OCI-LY7 (cell line): Measurements from ENCODE around the gene IFNA7. TPM values are rescaled to one million over a fixed set of nuclear protein-coding genes. Genes with fewer than 3 reads are reported as not detected.

ENCODE experiments used
- BruUV-seq: library from RNA; stranded (reverse); fragments of 400-500 nt; replicated peaks from 2 replicates; lab custom pipeline; 2021; lab: Mats Ljungman, UMichigan
- CTCF ChIA-PET: fragments of 300-600 bp; sonication (Branson Sonifier 250); formaldehyde crosslinking; loops from one replicate; lab custom pipeline; 2022; ENCODE audit warnings: antibody characterized with exemption; ENCODE audit not compliant: unreplicated experiment; lab: Charles Lee
- POLR2A ChIA-PET: fragments of 300-600 bp; sonication (Branson Sonifier 250); formaldehyde crosslinking; loops from one replicate; lab custom pipeline; 2022; ENCODE audit warnings: antibody characterized with exemption; lab: Charles Lee
- DNase-seq: peaks from one replicate; pipeline ENCODE4 v3.0.0-alpha.2; 2015; ENCODE audit warnings: low spot score
- H2AFZ ChIP-seq: fragments of 200-600 bp; sonication (generic), shearing (Covaris generic); 2 replicates; pipeline ENCODE4 v1.6.1; 2014; ENCODE audit warnings: mild to moderate bottlenecking, antibody characterized with exemption, low read length, moderate library complexity
- H3K27ac ChIP-seq: fragments of 200-600 bp; sonication (generic); 2 replicates; pipeline ENCODE4 v1.5.1; 2014; ENCODE audit warnings: mixed run types, low read depth, mild to moderate bottlenecking, moderate library complexity, low read length, inconsistent platforms; ENCODE audit not compliant: poor library complexity, severe bottlenecking
- H3K36me3 ChIP-seq: fragments of 200-600 bp; sonication (generic); 2 replicates; pipeline ENCODE4 v1.6.1; 2014; ENCODE audit warnings: mild to moderate bottlenecking, antibody characterized with exemption, low read length, moderate library complexity, mixed read lengths; ENCODE audit not compliant: insufficient read depth
- H3K4me1 ChIP-seq: fragments of 200-600 bp; sonication (generic); 2 replicates; pipeline ENCODE4 v1.5.1; 2014; ENCODE audit warnings: mild to moderate bottlenecking, low read length; ENCODE audit not compliant: insufficient read depth, poor library complexity, severe bottlenecking
- H3K4me2 ChIP-seq: fragments of 200-600 bp; sonication (generic); 2 replicates; pipeline ENCODE4 v1.6.1; 2014; ENCODE audit warnings: mild to moderate bottlenecking, low read length
- H3K4me3 ChIP-seq: fragments of 200-600 bp; sonication (generic); 2 replicates; pipeline ENCODE4 v1.5.1; 2014; ENCODE audit warnings: mild to moderate bottlenecking, low read depth, low read length; ENCODE audit not compliant: poor library complexity, severe bottlenecking
- H3K79me2 ChIP-seq: fragments of 200-600 bp; sonication (generic); 2 replicates; pipeline ENCODE4 v1.6.1; 2016; ENCODE audit warnings: low read depth, mild to moderate bottlenecking, low read length, moderate library complexity, mixed read lengths; ENCODE audit not compliant: insufficient read depth
- H3K9me2 ChIP-seq: fragments of 200-600 bp; sonication (generic); 2 replicates; pipeline ENCODE4 v1.6.1; 2016; ENCODE audit warnings: mild to moderate bottlenecking, low read length, mixed read lengths; ENCODE audit not compliant: insufficient read depth
- H3K9me3 ChIP-seq: fragments of 200-600 bp; sonication (generic); 2 replicates; pipeline ENCODE4 v1.6.1; 2014; ENCODE audit warnings: mild to moderate bottlenecking, mixed run types, low read length, mixed read lengths
- H4K20me1 ChIP-seq: fragments of 200-600 bp; sonication (generic); 2 replicates; pipeline ENCODE4 v1.6.1; 2014; ENCODE audit warnings: mild to moderate bottlenecking, antibody characterized with exemption, low read length, moderate library complexity, mixed read lengths; ENCODE audit not compliant: insufficient read depth
- EZH2phosphoT487 ChIP-seq: fragments of 200-600 bp; sonication (generic); IDR thresholded peaks from 2 replicates; pipeline ENCODE4 v1.6.1; 2018; ENCODE audit warnings: low read depth, borderline replicate concordance, mild to moderate bottlenecking, mixed run types, antibody characterized with exemption, low read length, moderate library complexity, mixed read lengths
- intact Hi-C: fragments of 100-400 bp; cut with micrococcal nuclease; formaldehyde crosslinking; loops from one replicate; pipeline ENCODE4 v1.10.0; 2022; ENCODE audit not compliant: unreplicated experiment
- small RNA-seq: library from RNA; depleted of rRNA; stranded (forward); fragments of <200 nt; gene quantifications from one replicate; pipeline ENCODE3, GENCODE V24; 2014
- total RNA-seq, 2 experiments: library from RNA; depleted of rRNA in 1 of 2; stranded (reverse); fragments of >200 nt in 1 of 2; shearing (Covaris generic) in 1 of 2; gene quantifications; 2 replicates each; pipeline ENCODE4 v1.2.3, GENCODE V29; 2014 to 2022
- TF ChIP-seq, protein P1 (sequence below): fragments of 200-600 bp; sonication (generic); conservative IDR thresholded peaks from 2 replicates; pipeline ENCODE4 v1.5.1; 2014; ENCODE audit warnings: mild to moderate bottlenecking, antibody characterized with exemption, low read length, moderate library complexity, mixed read lengths

The IFNA7 gene
- total RNA-seq, 2 experiments from 2014 or later: not detected

DNA sequence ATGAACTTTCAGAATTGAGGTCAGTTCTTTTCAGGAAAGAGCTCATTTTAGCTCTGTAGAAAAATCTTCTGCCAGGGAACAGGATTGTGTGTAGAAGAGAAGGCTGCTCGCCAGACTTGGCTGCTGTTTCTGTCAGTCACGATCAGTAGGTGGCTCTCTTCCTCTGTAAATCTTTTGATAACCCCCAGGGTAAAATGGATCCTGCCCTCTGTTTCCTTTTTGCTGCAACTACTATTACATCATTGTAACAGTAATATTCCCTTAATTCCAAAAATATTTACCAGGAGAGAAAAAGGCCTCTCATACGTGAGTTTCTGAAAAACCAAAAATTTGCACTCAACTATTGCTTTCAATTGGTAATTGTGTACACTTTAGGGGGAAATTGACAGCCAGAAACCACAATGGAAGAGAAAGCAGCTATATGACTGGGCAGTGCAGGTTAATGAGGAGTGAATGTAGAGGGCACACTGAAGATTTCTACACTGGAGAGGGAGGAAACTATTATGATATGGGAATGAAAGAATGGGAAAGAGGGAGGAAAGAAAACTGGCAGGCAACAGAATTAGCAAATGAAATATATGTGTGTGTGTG, 47.9 kb downstream of the IFNA7 start:
- Histone ChIP-seq H3K4me1 (no peaks in the 10 kb centered on the region), H3K4me2 (no peak overlapping the region), H3K9me3 (no peaks in the 10 kb centered on the region), H2AFZ (no peak overlapping the region), H3K27ac (no peak overlapping the region), H3K4me3 (no peak overlapping the region), H3K36me3 (no peaks in the 10 kb centered on the region), H3K9me2 (no peaks in the 10 kb centered on the region), H4K20me1 (no peaks in the 10 kb centered on the region), H3K79me2 (no peaks in the 10 kb centered on the region)
- ChIA-PET POLR2A (interaction anchor here (0.5 kb wide), 1 partner anchor 58 kb away, joined by 3 read pairs; no protein-coding TSS in a partner anchor), CTCF (no interaction called here)
- peak; percentile 4 for DNase-seq
- TF ChIP-seq, protein P1, sequence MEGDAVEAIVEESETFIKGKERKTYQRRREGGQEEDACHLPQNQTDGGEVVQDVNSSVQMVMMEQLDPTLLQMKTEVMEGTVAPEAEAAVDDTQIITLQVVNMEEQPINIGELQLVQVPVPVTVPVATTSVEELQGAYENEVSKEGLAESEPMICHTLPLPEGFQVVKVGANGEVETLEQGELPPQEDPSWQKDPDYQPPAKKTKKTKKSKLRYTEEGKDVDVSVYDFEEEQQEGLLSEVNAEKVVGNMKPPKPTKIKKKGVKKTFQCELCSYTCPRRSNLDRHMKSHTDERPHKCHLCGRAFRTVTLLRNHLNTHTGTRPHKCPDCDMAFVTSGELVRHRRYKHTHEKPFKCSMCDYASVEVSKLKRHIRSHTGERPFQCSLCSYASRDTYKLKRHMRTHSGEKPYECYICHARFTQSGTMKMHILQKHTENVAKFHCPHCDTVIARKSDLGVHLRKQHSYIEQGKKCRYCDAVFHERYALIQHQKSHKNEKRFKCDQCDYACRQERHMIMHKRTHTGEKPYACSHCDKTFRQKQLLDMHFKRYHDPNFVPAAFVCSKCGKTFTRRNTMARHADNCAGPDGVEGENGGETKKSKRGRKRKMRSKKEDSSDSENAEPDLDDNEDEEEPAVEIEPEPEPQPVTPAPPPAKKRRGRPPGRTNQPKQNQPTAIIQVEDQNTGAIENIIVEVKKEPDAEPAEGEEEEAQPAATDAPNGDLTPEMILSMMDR: peak; percentile 55
- TF ChIP-seq EZH2phosphoT487: no peak
- no TSS peak for BruUV-seq
- intact Hi-C loops: no loop called here

DNA sequence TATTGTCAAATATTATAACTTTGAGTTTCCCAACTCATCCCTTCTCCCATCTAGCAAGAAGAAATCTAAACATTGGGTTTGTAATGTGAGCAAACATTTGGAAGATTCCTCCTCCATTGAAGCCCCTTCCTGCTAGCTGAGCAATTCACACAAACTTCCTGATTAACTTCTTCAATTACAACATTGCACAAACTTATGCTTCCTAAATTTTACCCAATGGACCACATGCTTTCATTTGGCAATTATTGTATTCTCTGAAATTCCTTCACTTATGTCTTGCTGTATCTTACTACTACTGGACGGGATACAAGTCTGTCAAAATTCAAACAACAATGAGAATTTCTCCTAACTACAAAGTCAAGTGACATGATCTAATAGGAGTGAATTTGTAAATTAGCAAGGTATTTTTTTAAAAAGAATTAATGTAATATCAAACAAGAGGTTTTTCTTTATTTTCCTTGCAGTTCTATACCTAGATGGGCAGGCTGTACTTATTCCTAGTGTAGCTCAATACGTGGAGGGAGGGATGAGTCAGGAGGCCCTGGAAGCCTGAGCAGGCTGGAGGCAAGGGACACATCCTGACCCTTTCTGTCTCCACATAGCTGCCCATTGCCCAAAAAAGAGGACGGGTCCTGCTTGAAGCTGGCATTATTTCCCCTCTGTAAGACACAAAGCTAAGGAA, 48.5 kb downstream of the IFNA7 start:
- BruUV-seq: no TSS peak
- Histone ChIP-seq H3K36me3 (no peaks in the 10 kb centered on the region), H3K79me2 (no peaks in the 10 kb centered on the region), H4K20me1 (no peaks in the 10 kb centered on the region), H3K4me3 (no peak overlapping the region), H3K4me1 (no peaks in the 10 kb centered on the region), H3K4me2 (no peak overlapping the region), H3K9me2 (no peaks in the 10 kb centered on the region), H2AFZ (no peak overlapping the region), H3K27ac (no peak overlapping the region), H3K9me3 (no peaks in the 10 kb centered on the region)
- TF ChIP-seq, protein P1: no peak
- no peak for TF ChIP-seq EZH2phosphoT487
- POLR2A ChIA-PET: interaction anchor here (0.5 to 1.1 kb wide), 2 partner anchors 20 to 58 kb away, joined by 3 to 4 read pairs; no protein-coding TSS in a partner anchor
- intact Hi-C loops: no loop called here
- no peak for DNase-seq
- CTCF ChIA-PET: no interaction called here

Small RNAs within 50 kb of the gene (small RNA-seq; reads per million reads assigned to genes)
- not detected for gene RF00019

Other genes starting within 250 kb of the IFNA7 start
- gene HACD4, start 170.6 kb downstream of the IFNA7 start, total RNA-seq (2014; rRNA removed; shearing (Covaris generic)): not detected in 2 replicates
- gene HACD4, start 170.6 kb downstream of the IFNA7 start, total RNA-seq (2022): not detected in 2 replicates
- gene IFNB1, start 124.3 kb downstream of the IFNA7 start, total RNA-seq (2014; rRNA removed; shearing (Covaris generic)): not detected in 2 replicates
- not detected in 2 replicates for gene IFNB1, start 124.3 kb downstream of the IFNA7 start, total RNA-seq (2022)
- not detected in 2 replicates for gene IFNW1, start 60.4 kb downstream of the IFNA7 start, total RNA-seq (2014; rRNA removed; shearing (Covaris generic))
- not detected in 2 replicates for gene IFNW1, start 60.4 kb downstream of the IFNA7 start, total RNA-seq (2022)
- gene IFNA21, start 35.5 kb downstream of the IFNA7 start, total RNA-seq (2014; rRNA removed; shearing (Covaris generic)): not detected in 2 replicates
- not detected in 2 replicates for gene IFNA21, start 35.5 kb downstream of the IFNA7 start, total RNA-seq (2022)
- not detected in 2 replicates for gene IFNA4, start 14.6 kb downstream of the IFNA7 start, total RNA-seq (2014; rRNA removed; shearing (Covaris generic))
- not detected in 2 replicates for gene IFNA4, start 14.6 kb downstream of the IFNA7 start, total RNA-seq (2022)
- not detected in 2 replicates for gene IFNA10, start 4.9 kb upstream of the IFNA7 start, total RNA-seq (2014; rRNA removed; shearing (Covaris generic))
- not detected in 2 replicates for gene IFNA10, start 4.9 kb upstream of the IFNA7 start, total RNA-seq (2022)
- gene IFNA16, start 15.1 kb upstream of the IFNA7 start, total RNA-seq (2014; rRNA removed; shearing (Covaris generic)): not detected in 2 replicates
- not detected in 2 replicates for gene IFNA16, start 15.1 kb upstream of the IFNA7 start, total RNA-seq (2022)
- gene IFNA17, start 26.0 kb upstream of the IFNA7 start, total RNA-seq (2014; rRNA removed; shearing (Covaris generic)): not detected in 2 replicates
- gene IFNA17, start 26.0 kb upstream of the IFNA7 start, total RNA-seq (2022): not detected in 2 replicates
- gene IFNA14, start 37.8 kb upstream of the IFNA7 start, total RNA-seq (2014; rRNA removed; shearing (Covaris generic)): not detected in 2 replicates
- not detected in 2 replicates for gene IFNA14, start 37.8 kb upstream of the IFNA7 start, total RNA-seq (2022)
- gene IFNA5, start 103.1 kb upstream of the IFNA7 start, total RNA-seq (2014; rRNA removed; shearing (Covaris generic)): not detected in 2 replicates
- gene IFNA5, start 103.1 kb upstream of the IFNA7 start, total RNA-seq (2022): not detected in 2 replicates
- 19.3 and 19.9 TPM in 2 replicates for gene KLHL9, start 133.2 kb upstream of the IFNA7 start, total RNA-seq (2014; rRNA removed; shearing (Covaris generic))
- gene KLHL9, start 133.2 kb upstream of the IFNA7 start, total RNA-seq (2022): 18.5 and 21.1 TPM in 2 replicates
- gene IFNA6, start 148.7 kb upstream of the IFNA7 start, total RNA-seq (2014; rRNA removed; shearing (Covaris generic)): not detected in 2 replicates
- gene IFNA6, start 148.7 kb upstream of the IFNA7 start, total RNA-seq (2022): not detected in 2 replicates
- gene IFNA13, start 165.9 kb upstream of the IFNA7 start, total RNA-seq (2014; rRNA removed; shearing (Covaris generic)): not detected in 2 replicates
- gene IFNA13, start 165.9 kb upstream of the IFNA7 start, total RNA-seq (2022): not detected in 2 replicates
- not detected in 2 replicates for gene IFNA2, start 183.2 kb upstream of the IFNA7 start, total RNA-seq (2014; rRNA removed; shearing (Covaris generic))
- gene IFNA2, start 183.2 kb upstream of the IFNA7 start, total RNA-seq (2022): not detected in 2 replicates
- not detected in 2 replicates for gene IFNA8, start 206.9 kb upstream of the IFNA7 start, total RNA-seq (2014; rRNA removed; shearing (Covaris generic))
- not detected in 2 replicates for gene IFNA8, start 206.9 kb upstream of the IFNA7 start, total RNA-seq (2022)
- gene IFNA1, start 238.2 kb upstream of the IFNA7 start, total RNA-seq (2014; rRNA removed; shearing (Covaris generic)): not detected in 2 replicates
- gene IFNA1, start 238.2 kb upstream of the IFNA7 start, total RNA-seq (2022): not detected in 2 replicates